OCI-LY1 (cell line): ENCODE data around the gene ZBTB8OS.

Source experiments
- EZH2 ChIP-seq: fragments of 200-600 bp; sonication (generic), shearing (Covaris generic); IDR thresholded peaks from 2 replicates; pipeline ENCODE4 v1.8.0; 2017; ENCODE audit warnings: borderline replicate concordance, mixed run types, mild to moderate bottlenecking, antibody characterized with exemption, low read length, moderate library complexity, mixed read lengths
- TF ChIP-seq, protein P1 (sequence below): fragments of 200-600 bp; sonication (generic), shearing (Covaris generic); IDR thresholded peaks from 2 replicates; pipeline ENCODE4 v1.5.1; 2017; ENCODE audit warnings: mild to moderate bottlenecking, antibody characterized with exemption, low read length, moderate library complexity, mixed read lengths

DNA sequence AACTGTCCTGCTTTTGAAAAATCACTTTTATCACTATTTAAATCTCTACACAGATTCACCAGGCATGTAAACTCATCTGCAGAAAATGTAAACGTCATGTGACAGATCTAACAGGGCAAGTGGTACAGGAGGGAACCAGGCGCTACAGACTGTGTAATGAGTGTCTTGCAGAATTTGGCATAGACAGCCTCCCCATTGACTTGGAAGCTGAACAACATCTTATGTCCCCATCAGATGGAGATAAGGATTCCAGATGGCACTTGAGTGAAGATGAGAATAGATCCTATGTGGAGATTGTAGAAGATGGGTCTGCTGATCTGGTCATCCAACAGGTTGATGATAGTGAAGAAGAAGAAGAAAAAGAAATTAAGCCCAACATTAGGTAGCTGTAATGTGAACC, 50.3 kb downstream of the ZBTB8OS start:
- TF ChIP-seq, protein P1, sequence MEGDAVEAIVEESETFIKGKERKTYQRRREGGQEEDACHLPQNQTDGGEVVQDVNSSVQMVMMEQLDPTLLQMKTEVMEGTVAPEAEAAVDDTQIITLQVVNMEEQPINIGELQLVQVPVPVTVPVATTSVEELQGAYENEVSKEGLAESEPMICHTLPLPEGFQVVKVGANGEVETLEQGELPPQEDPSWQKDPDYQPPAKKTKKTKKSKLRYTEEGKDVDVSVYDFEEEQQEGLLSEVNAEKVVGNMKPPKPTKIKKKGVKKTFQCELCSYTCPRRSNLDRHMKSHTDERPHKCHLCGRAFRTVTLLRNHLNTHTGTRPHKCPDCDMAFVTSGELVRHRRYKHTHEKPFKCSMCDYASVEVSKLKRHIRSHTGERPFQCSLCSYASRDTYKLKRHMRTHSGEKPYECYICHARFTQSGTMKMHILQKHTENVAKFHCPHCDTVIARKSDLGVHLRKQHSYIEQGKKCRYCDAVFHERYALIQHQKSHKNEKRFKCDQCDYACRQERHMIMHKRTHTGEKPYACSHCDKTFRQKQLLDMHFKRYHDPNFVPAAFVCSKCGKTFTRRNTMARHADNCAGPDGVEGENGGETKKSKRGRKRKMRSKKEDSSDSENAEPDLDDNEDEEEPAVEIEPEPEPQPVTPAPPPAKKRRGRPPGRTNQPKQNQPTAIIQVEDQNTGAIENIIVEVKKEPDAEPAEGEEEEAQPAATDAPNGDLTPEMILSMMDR, result no peak
- no peak for TF ChIP-seq EZH2
